Right ventricle myocardium superior (tissue), 1 donor: ENCODE results near the gene BZW2. TPM values are rescaled to one million over a fixed set of nuclear protein-coding genes. Genes with fewer than 3 reads are reported as not detected.
A peak's percentile ranks its signal among the peaks of the same experiment; 100 is the strongest.
"Not testable (repeated sequence)": the region's sequence is repeated elsewhere in the genome, so short reads cannot be mapped to it uniquely, and the experiment has no call there.

Experiments used
- ATAC-seq: fragments of 200-7000 bp; cut with Tn5 transposase; one replicate; pipeline ENCODE4 v1.9.1; 2020; ENCODE audit warnings: mild to moderate bottlenecking; ENCODE audit not compliant: poor library complexity
- DNase-seq: peaks from one replicate; pipeline ENCODE4 v3.0.0-alpha.2; 2020
- intact Hi-C: fragments of 100-400 bp; cut with DNase I; formaldehyde crosslinking; loops from one replicate; pipeline ENCODE4 v1.11.2; 2022
- total RNA-seq: library from RNA; stranded (reverse); fragmentation: NEBNext Ultra II Directional; extraction: Animal tissue kit (Norgen Biotek cat#: 25700); gene quantifications from one replicate; pipeline ENCODE4 v1.2.1, GENCODE V29; 2021
- donor health status: DM: no; HTN: yes; CAD: no; lungs with severe emphysema.

The BZW2 gene
- total RNA-seq, 1 donor from 2014 or later = 359 TPM

GRCh38 chr7:16638282-16639280, 7.4 kb upstream of the BZW2 start:
- intact Hi-C loops = no loop called here
- ATAC-seq (no peak), DNase-seq (no peak)

GRCh38 chr7:16644157-16644556, 1.8 kb upstream of the BZW2 start:
- intact Hi-C loops = no loop called here
- ATAC-seq (no peak), DNase-seq (no peak)

GRCh38 chr7:16644636-16645592, 1.1 kb upstream of the BZW2 start:
- DNase-seq (peak; percentile 60), ATAC-seq (peak; percentile 40)
- intact Hi-C loops = no loop called here

- peak; percentile 7 for ATAC-seq
- no peak for DNase-seq
- intact Hi-C loops = no loop called here
Observed at GRCh38 chr7:16646472-16647072, 591 bp downstream of the BZW2 start.

GRCh38 chr7:16647435-16647960, 1.5 kb downstream of the BZW2 start:
- intact Hi-C loops = no loop called here

GRCh38 chr7:16648551-16648950, 2.6 kb downstream of the BZW2 start:
- ATAC-seq = no peak
- no peak for DNase-seq
- intact Hi-C loops = no loop called here

More at GRCh38 chr7:16647435-16647960, 1.5 kb downstream of the BZW2 start:
- ATAC-seq (no peak), DNase-seq (no peak)

GRCh38 chr7:16649196-16649595, 3.2 kb downstream of the BZW2 start:
- intact Hi-C loops = no loop called here
- no peak for DNase-seq
- no peak for ATAC-seq

GRCh38 chr7:16650266-16650665, 4.3 kb downstream of the BZW2 start:
- ATAC-seq (no peak), DNase-seq (no peak)
- intact Hi-C loops = no loop called here

- peak; percentile 68 for ATAC-seq
- no peak for DNase-seq
- intact Hi-C loops = no loop called here
Observed at GRCh38 chr7:16651396-16652239, 5.6 kb downstream of the BZW2 start.

GRCh38 chr7:16652240-16652583, 6.2 kb downstream of the BZW2 start:
- ATAC-seq (peak; percentile 75), DNase-seq (no peak)
- intact Hi-C loops = no loop called here

GRCh38 chr7:16652888-16653287, 6.9 kb downstream of the BZW2 start:
- ATAC-seq = no peak
- intact Hi-C loops = no loop called here
- DNase-seq = no peak

- no peak for DNase-seq
- no peak for ATAC-seq
- intact Hi-C loops = no loop called here
Observed at GRCh38 chr7:16655394-16655793, 9.4 kb downstream of the BZW2 start.

GRCh38 chr7:16656141-16656540, 10.2 kb downstream of the BZW2 start:
- intact Hi-C loops = no loop called here
- DNase-seq (no peak), ATAC-seq (no peak)

- peak; percentile 40 for ATAC-seq
- intact Hi-C loops = no loop called here
- DNase-seq = no peak
Observed at GRCh38 chr7:16657656-16658279, 11.8 kb downstream of the BZW2 start.

- DNase-seq, intact Hi-C loops, ATAC-seq: not testable (repeated sequence)
Observed at GRCh38 chr7:16659854-16660497, 14.0 kb downstream of the BZW2 start.

- ATAC-seq = peak; percentile 82
- intact Hi-C loops = no loop called here
- no peak for DNase-seq
Observed at GRCh38 chr7:16660702-16661464, 14.9 kb downstream of the BZW2 start.
